AG08395 (cell line): ENCODE data around the gene P2RX5.

Experiments used
- DNase-seq: peaks from one replicate; pipeline ENCODE4 v3.0.0; 2012; ENCODE audit warnings: mixed read lengths, low spot score

The P2RX5 gene

DNA sequence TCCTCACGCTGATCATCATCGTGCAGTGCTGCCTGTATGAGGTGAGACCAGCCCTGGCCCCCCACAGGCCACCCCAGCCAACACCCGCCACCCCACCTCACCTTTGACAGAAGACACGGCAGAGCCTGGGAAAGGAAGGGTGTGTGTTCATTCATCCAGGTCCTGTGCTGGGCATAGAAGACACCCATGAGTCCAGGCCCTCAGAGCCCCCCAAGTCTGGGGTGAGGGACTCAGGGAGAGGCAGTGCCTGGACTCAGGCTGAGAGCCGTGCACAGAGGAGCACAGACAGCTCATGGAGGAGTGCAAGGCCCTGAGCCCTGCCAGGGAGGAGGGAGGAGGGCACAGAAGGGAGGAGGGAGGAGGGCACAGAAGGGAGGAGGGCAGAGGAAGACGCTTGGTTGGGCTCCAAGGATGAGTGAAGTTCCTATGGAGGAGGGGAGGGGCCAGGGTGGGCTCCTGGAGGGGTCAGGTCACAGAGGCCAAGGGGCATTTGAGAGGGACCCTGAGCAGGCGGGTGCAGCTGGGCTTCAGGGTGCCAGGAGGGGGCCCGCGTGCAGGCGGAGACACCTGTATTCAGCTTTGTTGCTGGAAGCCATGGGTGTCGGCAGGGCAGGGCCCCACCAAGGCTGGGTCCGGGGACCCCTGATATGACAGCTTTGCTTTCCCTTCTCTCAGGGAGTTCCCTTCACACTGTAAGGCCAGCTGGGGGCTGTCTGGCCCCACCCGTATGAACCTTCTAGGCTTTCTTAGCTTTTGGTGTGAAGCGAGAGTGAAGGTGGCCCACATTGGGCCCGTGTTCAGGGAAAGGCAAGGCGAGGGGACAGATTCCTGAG lies 39.0 kb downstream of the P2RX5 start:
- no peak for DNase-seq

DNA sequence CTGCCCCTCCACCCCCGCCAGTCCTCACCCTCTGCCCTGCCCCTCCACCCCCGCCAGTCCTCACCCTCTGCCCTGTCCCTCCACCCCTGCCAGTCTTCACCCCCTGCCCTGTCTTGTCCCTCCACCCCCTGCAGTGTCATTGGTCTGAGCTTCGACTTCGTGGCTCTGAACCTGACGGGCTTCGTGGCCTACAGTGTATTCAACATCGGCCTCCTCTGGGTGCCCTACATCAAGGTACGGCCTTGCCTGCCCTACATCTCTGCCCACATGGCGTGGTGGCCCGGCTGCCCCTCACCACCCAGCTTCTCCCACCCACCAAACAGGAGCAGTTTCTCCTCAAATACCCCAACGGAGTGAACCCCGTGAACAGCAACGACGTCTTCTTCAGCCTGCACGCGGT lies 39.6 kb downstream of the P2RX5 start:
- DNase-seq: no peak

DNA sequence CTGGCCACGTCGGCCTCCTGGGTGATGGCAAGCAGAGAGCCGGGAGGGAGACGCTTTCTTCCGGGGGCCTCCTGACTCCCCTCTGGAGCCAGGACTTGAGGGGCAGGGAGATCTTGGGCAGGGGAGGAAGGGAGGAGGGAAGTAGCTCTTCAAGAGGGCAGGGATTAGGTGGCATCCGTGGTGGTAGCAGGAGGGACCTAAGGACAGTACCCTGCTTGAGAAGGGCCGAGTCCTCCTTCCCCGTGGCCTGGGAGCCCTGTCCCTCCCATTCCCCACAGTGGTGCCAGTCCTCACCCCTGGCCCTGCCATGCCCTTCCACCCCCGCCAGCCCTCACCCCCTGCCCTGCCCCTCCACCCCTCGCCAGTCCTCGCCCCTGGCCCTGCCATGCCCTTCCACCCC lies 40.2 kb downstream of the P2RX5 start:
- DNase-seq: no peak

DNA sequence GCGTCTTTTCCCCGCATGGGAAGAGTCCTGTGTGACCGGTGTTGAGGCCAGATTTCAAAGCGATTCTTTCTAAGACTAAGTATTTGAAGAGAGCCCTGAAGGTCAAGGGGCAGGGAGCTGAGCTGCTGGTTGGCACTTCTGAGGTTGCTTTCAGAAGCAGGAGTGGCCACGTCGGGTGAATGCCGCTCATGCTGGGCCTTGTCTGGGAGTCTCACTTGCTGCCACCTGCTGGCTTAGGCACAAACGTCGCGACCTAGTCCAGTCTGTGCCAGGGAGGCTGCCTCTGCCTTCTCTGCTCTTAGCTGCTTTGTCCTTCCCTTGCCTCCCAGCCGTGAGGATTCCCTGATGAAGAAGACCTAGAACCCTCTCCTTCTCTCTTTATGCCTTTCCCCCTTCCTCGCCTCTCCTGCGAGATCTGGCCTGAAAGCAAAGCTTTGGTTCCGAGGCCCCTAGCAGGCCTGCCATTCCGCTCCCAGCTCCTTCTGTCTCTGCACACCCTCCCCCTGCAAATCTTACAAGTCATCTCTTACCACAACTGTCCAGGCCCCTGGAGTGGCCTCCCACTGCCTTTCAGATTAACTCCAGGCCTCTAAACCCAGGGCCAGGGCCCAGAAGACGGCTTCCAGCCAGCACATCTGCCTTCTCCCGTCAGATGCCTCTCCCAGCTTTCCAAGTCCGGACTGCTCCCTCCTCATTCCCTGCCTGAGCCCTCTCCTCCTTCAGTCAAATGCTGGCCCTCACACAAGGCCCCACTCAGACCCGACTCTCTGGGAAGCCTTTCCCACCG lies 48.0 kb downstream of the P2RX5 start:
- peak; percentile 77 for DNase-seq

DNA sequence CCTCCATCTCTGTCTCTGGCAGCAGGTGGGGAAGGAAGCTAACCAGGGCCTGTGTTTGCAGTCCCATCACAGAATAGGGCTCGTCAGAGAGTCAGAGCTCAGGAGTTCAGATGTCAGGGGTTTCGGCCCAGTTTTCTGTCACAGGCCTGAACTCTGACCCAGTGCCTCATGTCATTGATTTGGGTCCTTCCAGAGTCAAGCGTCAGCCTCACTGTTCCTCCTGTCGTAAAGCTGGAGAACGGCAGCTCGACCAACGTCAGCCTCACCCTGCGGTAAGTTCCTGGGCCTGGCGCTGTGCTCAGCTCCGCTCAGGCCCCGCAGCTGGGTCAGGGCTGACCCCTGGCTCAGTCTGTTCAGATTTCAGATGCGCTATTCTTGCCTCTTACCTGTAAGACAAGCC lies 48.7 kb downstream of the P2RX5 start:
- no peak for DNase-seq

DNA sequence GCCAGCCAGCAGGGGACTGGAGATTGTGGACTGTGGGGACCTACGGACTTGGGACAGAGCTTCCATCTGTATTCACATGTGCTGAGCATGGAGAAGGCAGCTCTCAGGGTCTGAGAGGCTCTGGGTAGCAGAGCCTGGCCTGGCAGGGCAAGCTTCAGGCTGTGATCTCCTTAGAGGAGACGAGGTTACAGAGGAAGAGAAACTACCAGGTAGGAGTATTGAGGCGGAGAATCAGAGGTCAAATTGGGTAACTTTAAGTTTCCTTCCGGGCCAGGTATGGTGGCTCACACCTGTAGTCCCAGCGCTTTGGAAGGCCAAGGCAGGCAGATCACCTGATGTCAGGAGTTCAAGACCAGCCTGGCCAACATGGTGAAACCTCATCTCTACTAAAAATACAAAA lies 50.6 kb downstream of the P2RX5 start:
- no peak for DNase-seq

DNA sequence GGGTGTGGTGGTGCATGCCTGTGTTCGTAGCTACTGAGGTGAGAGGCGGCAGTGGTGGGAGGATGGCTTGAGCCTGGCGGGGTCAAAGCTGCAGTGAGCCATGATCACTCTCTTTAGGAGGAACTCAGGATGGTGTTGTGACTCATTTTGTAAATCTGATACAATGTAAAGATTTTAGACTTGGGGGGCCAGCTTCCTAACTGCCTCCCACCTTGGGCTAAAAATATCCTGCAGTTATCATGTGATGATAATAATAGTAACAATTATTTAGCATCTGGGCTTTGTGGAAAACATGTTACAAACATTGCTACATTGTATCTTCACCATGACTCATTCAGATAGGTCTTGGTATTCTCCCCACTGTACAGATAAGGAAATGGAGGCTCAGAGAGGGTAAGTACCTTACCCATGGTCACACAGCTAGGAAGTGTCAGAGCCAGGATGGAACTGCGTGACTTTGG lies 52.0 kb downstream of the P2RX5 start:
- DNase-seq: no peak

DNA sequence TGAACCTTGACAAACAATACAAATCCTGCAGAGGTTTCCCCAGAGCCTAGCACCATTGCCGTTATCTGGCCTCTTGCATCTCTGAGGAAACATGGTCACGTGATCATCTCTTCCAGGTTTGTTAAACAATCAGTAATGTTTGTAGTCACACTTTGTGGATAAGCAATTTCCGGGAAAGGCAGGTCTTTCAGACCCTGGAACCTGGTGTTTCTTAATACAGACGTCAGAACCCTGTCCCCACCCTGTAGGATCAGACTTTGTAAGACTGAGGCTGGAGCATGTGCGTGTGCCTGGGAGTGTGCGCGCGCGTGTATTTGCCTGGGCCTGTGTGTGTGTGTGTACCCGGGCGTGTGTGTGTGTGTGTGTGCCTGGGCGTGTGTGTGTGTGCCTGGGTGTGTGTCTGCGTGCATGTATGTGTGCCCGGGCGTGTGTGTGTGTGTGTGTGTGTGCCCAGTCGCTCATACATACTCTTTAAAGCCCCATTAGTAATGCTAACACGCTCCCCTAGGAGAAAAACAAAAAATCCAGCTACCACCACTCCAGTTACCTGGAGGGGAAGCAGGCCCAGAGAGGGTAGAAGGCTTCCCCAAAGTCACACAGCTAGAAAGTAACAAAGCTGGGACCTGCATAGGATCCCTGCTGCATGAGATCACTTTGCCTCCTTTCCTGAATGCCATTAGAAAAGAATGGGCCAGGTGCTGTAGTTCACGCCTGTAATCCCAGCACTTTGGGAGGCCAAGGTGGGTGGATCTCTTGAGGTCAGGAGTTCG lies 54.1 kb downstream of the P2RX5 start:
- no peak for DNase-seq

DNA sequence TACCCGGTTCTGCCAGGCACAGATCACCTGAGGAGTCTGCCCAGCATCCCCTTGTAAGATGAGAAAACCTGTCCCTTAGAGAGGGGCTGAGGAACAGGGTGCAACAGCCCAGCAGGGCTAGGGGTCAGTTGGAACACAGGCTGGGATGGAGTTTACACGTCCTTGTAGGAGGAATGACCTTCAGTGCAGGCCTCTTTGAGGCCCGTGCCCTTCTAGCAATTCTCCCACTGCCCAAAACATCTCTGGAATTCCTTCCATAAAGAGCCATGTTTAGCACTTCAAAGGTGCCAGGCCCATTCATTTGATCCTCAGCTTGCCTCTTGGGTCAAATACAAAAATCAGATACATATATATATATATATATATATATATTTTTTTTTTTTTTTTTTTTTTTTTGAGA lies 54.9 kb downstream of the P2RX5 start:
- no peak for DNase-seq

DNA sequence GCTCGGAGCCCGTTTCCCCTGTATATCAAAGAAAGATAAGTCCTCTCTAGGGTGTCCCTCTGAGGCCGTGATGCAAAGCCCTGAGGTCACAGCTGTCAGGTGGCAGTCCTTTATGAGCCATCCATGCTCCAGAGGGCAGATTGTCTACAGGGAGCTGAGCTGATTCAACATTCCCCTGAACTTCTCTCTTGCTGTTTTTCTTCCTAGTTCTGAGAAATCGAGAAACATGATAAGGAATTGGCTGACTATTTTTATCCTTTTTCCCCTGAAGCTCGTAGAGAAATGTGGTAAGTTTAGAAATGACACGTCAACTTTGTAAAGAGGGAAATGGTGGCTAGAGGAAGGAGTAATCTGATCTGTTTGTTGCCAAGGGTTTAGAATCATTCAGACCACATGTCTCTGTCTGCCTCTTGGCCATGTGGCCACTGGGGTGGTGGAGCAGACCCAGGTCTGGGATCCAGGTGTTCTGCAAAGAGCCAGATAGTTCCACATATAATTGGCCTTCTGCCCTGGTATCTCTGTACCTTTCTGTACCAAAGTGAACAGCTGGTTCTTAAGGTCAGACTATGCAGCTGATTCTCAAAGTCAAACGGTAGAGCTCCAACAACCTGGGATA lies 55.9 kb downstream of the P2RX5 start:
- DNase-seq: no peak

DNA sequence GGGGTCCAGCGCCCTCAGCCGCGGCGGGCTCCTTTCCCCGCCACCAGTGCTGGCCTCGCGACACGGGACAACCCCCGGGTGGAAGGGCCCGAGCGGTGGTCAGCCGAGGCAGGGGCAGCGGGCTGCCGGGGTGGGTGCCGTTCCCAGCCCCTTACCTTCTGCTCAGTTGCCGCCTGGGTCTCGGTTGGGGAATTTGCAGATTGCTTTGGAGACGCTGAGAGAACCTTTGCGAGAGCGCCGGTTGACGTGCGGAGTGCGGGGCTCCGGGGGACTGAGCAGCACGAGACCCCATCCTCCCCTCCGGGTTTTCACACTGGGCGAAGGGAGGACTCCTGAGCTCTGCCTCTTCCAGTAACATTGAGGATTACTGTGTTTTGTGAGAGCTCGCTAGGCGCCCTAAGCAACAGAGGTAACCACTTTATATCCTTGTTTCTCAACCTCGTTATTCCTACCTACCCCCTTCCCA lies 59.0 kb downstream of the P2RX5 start:
- peak; percentile 21 for DNase-seq

DNA sequence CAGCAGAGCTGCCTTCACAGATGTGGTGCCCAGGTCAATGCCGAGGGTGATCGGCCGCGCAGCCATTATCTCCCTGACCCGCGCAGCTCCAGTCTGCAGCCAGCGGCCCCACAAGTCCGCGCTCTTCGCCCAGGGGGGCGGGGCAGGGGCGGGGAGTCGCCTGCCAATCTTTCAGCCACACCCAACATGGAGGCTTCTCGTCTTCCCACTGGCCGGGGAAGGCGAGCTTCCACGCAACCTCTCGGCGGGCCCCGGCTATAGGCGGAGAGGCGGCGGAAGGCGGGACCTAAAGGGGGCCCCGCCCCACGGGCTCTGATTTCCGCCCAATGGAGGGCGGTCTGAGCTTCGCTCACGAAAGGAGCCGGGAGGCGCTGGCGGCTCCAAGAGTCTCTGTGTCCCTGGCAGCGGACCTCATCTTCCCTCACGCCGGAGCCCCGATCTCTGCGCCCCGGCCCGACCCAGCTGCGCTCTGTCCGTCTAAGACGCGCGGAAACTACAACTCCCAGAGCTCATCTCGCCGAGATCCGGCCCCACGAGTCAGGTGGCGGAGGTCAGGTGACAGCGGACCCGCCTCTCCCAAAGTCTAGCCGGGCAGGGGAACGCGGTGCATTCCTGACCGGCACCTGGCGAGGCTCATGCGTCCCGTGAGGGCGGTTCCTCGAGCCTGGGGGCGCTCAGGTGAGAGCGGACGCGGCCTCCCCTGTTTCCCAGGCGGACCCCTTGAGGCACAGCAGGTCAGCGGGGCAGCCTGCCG lies 59.6 kb downstream of the P2RX5 start, which contains the start of the genes CTNS and SHPK:
Gene CTNS, plus strand, starts transcription at position 607 of the 754 bp plus-strand sequence. CDS start 3,447 bp downstream, outside the sequence.
Gene SHPK, minus strand, starts transcription at position 97 of the 754 bp plus-strand sequence. Its CDS starts 31 bp downstream, at position 66.
- peak; percentile 99 for DNase-seq

DNA sequence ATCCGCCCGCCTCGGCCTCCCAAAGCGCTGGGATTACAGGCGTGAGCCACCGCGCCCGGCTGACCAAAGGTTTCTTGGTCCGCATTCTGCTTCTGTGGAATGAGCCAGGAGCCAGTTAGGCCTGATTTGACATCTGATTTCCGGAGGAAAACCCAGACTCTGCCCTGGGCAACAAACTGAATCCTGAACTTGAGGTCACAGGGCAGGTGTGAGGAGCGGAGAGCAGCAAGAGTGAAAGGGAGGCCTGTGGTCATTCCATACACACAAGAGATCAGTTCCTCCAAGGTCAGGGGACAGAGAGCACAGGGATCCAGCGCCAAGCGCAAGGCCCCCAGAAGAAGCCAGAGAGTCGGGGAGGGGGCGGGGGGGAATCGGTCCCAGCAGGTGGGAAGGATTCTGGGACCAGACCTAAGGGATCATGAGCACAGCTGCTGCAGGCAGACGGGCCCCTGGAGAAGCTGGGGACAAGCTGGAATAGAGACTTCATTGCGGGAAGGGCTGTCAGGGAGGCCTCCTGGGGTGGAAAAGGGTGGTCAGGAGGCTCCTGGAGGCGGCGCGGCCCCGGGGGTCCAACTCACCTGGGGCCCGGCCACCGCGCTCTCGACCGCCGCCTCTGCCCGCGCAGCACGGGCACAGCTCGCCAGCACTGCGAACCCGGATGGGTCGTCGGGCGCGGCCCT lies 60.3 kb downstream of the P2RX5 start:
- no peak for DNase-seq

DNA sequence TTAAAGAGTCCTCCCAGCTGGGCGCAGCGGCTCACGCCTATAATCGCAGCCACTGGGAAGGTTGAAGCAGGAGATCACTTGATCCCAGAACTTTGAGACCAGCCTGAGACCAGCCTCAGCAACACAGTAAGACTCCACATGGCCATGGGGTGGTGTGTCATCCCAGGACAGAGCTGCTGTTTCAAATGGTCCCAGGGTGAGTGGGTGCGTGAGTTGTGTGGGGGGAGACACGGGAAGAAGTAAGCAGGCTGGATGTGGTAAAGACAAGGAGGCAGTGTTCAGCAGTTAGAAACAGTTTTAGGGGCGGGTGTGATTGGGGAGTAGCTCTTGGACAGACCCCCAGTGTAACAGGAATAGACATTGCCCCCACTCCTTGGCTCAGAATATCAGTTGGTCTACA lies 63.7 kb downstream of the P2RX5 start:
- DNase-seq: no peak

DNA sequence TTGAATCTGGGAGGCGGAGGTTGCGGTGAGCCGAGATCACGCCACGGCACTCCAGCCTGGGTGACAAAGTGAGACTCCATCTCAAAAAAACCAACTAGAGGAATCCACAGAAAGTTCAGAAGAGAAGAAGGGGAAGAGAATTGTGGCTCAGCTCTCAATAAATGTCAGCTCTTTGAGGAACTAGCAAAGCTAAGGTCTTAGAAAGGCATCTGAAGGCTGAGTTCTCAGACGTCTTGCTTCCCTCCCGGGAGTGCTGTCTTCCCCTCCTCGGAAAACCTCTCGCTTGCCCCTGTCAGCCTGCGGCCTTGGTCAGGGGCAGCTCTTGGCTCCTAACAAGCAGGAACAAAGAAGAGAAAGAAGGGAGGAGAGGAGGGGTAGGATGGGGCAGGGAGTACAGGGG lies 65.2 kb downstream of the P2RX5 start:
- no peak for DNase-seq

DNA sequence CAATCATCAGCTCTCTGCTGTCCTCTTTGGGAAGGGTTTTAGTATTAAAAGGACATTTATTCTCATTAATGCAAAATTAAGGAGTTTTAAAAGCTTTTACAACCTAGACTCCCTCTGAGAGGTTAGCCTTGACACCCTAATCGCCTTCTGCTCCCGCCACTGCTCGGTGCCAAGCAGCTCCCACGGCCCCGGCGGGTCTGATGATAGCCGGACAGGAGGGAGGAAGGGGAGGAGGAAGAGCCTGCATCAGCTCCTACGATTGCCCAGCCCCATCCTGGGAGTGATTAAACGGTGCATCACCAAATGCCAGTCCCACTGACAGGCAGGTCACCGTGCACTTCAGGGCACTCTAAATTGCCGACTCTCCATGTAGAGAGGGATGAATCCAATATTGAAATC lies 68.2 kb downstream of the P2RX5 start:
- no peak for DNase-seq

DNA sequence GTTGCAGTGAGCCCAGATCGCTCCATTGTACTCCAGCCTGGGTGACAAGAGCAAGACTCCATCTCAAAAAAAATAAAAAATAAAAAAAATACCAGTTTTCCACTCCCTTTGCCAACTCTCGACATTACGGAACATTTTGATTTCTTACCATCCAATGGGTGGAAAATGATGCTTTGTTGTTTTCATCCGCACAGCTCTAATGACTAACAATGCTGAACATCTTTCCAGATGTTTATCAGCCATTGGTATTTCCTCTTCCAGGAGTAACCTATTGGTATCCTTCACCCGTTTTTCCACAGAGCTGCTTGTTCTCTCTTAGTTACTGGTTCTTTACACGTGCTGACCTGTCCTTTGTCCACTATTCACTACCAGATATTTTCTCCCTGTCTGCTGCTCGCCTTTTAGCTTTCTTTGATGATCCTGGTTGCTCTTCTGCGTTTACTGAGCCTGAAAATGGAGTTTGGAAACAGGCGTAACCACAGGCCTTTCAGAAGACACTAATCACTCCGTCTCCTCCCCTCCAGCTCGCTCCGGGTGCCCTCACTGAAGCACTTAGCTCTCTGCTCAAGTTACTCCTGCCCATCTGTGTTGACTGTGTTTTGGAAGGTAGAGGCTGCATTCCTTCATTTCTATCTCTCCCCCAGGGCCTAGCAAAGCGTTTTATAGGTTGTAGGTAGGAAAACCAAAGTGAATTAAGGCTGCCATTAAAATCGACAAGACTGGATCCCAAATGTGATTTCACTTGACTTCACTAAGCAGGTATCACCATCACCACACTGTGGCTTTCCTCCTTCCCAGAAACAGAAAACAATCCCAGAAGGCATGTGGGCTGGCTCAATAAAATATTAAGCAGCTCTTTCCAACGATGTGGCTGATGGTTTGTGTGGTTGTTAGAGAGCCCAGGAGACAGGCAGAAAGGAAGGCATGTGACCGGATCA lies 68.9 kb downstream of the P2RX5 start:
- DNase-seq: peak; percentile 33
